Stimulated activated CD8-positive, alpha-beta memory T cell treated with anti-CD3 and anti-CD28 coated beads, Interleukin-4, amount 100 ng/mL, for 48 hours (primary cell): Measurements from ENCODE around the gene UGT1A7.
A peak's percentile ranks its signal among the peaks of the same experiment; 100 is the strongest.
"Not testable (repeated sequence)": the region's sequence is repeated elsewhere in the genome, so short reads cannot be mapped to it uniquely, and the experiment has no call there.

Source experiments
- DNase-seq: peaks from one replicate; pipeline ENCODE4 v3.0.0-alpha.2; 2020

Gene UGT1A7

DNA sequence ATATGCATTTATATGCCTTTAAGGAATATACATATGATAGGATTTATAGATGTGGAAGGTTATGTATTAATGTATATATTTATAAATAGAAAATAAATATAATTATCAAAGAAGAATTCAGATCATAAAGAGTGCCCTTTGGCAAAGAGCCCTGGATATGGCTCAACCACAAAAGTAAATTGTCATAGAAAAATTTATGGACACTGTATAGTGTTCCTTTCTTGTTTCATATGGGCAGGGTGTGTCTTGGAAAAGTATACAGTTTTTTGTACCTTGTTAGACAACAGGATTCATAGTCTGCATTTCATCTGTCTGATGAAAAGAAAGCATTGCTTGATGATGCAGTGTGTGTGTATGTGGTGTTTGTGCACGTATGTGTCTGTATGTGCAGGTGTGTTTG lies 2.9 kb downstream of the UGT1A7 start:
- no peak for DNase-seq

DNA sequence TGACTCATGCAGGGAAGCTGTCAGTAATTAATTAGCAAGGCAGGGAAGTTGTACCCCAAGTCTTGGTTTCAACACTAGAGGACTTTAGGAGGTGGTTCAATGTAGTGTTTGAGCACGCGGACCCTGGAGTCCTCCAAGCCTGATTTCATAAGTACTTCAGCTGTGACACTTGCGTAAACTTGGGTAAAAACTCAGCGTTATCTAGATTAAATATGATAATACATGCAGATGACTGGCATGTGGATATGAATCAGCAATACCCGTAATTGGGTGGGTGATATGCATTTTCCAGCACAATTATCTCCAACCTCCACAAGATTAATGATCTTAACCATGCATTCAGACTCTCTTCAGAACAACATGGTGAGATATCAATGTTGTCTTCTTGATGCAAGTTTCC lies 5.2 kb downstream of the UGT1A7 start:
- DNase-seq, result no peak

DNA sequence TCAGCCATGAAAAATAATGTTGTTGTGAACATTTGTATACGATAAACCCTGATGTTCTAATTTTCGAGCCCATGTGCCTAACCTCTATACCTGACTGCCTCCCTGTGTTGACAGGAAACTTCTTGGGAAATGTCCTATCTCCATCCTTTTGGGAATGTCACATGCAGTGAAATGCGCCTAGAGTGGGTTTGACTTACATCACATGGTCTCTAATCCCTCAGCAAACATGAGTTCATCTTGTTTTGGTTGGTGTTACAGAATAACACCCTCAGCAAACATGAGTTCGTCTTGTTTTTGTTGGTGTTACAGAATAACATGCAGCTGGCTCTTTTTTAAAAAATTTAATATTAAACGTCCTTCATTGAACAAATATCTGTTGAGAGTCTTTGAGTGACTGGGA lies 6.6 kb downstream of the UGT1A7 start:
- DNase-seq, result no peak

DNA sequence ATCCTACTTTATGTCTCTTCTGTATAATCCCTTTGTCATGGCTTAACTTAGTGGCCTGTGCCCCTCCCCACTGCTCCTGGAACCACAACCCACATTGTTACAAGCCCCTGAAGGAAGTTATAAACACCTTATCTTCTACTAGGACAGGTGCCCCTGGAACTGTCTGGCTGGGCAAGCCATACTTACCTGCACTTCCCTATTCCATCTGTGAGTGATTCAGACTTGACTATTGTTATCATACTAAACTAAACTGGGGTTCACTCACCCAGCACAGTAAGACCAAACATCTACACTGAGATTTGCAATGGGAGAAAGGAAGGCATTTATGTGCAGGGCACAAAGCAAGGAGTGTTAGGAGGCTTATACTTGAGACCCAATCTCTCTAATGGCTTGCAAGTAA lies 7.3 kb downstream of the UGT1A7 start:
- DNase-seq, result no peak

DNA sequence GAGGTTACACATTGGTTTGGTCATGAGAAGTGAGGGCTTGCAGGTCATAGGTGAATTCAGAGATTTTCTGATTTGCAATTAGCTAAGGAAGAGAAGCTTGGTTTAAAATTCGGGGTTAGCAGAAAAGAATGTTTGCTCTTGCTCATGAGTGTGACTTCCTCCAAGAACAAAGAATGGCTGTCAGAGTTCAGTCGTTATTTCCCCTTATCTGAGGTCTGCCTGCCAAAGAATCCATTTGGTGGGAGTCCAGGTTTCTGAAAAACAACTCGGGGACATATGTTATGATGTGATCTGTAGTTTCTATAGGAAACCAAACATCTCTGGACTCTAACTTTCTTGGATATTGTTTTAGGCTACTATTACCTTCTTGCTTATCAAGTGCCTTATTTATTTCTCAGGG lies 7.8 kb downstream of the UGT1A7 start:
- DNase-seq, result no peak

DNA sequence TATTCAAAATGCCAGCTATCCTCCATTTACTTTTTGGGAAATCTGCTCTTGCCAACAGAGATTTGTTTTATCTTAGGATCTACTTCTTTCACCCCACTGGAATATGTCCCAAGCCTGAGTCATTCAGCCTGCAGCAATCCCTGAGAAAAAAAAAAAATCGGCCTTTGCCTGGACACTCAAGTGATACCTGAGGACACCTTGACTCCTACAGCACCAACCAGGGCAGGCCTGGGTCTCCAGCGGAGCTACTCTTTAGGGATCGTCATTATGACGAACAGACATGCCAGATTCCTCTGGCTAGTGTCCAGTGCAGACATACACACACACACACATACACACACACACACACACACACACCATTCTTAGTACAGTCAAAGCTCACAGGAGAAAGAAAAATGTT lies 8.7 kb downstream of the UGT1A7 start:
- no peak for DNase-seq

DNA sequence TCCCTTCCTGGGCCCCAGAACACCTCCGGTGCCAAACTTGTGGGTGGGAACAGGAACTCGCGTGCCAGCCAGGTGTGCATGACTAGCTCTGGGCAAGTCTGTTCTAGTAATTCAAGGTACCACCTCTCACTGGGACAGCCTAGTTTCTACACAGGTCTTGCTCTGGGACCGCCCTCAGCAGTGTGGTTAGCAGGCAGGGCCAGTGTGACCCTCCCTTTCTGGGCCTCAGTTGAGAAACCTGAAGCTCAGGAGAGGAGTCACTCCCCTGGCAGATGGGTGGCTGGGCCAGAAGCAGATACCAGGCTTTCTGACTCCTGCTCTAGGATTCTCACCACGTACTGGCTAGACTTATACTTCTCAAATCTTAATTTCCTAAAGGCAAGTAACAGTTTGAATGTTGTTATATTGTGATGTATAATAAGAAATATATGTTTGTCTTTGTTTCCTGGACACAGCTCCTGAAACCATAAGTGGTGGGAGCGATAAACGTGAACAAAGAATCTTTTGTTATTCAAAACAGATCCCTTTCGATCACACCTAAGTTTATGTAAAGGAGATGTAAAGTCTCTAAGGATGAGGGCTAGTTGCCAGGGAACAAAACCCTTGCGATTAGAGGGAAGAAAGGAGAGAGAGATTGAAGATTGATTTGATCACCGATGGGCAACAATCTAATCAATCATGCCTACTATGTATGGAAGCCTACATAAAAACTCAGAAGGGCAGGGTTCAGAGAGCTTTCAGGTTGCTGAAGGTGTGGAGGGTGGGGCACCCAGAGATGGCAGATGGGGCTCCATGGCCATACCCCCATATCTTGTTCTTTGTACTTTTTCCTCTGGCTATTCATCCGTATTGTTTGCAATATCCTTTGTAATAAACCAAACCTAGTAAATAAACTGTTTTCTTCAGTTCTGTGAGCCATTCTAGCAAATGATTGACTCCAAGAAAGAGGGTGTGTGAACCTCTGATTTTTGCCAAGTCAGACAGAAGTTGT lies 10.0 kb downstream of the UGT1A7 start:
- no peak for DNase-seq

DNA sequence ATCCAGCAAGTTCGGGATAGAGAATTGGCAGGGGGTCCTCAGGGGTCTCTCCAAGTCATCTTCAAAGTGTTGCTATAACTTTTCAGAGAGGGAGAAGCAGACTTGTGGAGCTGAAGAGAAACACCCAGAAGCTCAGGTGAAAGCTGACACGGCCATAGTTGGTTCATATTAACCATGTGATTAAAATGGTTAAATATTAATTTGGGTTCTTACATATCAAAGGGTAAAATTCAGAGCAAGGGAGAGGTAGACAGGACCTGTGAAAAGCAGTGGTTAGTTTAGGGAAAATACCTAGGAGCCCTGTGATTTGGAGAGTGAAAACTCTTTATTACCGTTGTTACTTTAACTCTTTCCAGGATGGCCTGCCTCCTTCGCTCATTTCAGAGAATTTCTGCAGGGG lies 10.9 kb downstream of the UGT1A7 start, which contains the start of gene UGT1A6:
TSS of gene UGT1A6 (plus strand) at position 243 of the 400 bp plus-strand sequence. CDS start at position 358, 115 bp downstream.
- DNase-seq, result no peak

DNA sequence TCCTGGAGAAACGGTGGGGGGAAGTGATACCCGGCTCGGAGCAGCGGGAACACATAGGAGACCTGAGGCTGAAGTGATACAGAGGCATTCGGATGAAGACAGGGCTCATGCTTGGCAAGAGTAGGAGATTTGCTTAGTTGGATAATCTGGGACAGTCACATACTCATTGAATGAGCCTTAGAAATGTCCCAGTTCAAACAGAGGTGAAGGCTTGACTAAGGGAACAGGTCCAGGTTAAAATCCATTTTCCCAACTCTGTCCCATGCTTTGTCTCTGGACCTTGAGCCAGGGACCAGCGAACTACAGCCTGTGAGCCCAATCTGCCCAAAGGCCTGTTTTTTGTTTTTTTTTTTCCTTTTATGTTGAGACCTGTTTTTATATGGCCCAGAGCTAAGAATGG lies 12.3 kb downstream of the UGT1A7 start:
- no peak for DNase-seq

DNA sequence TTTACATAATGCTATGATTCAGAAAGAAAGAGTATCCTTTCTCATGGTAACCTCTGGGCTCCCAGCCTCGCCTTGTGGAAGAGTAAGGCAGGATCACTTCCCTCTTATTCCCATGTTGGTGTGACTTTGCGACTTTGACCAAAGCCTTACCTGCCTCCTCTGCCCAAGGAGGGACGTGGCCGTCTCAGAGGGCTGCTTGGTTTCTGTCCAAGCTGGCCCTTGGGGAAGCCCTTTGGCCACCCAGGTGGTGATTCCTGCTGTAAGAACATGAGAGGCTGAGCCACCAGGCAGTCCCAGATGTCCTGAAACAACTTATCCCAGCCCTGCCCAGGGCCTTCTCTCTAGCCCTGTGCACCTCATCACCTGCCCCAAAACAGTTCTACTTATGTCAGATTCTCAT lies 17.0 kb downstream of the UGT1A7 start:
- no peak for DNase-seq

DNA sequence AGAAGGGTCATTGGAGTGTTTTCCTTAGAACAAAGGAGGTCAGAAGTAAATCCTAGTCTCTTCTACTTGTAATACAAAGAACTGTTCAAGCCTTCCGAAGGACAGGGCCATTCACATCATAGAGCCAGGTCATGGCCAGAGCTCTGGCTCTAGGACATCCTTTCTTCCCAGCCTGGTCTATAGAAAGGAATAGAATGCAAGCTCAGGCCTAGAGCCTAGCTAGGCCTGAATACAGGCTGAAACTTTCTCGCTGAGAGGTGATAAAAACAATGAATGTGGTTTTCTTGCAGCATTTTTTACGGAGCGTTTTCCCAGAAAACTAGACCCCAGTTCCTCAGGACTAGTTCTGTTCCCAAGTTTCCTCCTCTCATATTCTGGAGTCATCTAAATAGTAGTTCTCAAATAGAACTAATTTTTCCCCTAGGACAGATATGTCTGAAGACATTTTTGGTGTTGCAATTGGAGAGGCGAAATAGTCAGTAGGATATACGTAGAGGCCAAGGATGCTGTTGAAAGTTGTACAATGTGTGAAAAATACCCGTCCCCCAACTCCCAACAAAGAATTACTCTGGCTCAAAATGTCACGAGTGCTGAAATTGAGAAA lies 17.8 kb downstream of the UGT1A7 start:
- no peak for DNase-seq

DNA sequence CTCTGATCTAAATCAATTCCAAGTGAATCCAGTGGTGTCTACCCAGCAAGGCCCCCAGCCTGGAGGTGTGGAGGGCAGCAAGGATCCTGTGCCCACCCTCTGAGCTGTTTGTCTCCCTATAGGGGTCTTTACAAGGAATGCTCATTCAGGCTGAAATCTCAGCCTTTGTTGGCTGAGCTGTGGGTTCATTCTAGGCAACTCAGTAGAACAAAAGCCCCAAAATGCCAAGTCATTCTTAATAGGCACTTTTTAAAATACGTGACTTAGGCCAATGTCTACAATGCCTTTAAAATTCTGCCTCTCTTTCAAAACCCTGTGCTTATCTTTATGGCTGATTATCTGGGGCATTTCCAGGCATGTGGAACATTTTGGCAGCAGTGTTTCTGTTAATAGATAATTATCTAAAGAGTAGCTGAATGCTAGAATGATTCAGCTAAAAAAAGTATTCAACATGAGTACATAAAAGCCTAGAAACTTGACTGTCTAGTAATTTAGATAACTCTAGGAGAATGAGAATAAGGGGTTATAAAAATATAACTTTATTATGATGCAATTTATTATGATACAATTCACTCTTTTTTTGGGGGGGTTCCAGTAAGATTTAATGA lies 18.4 kb downstream of the UGT1A7 start:
- no peak for DNase-seq

DNA sequence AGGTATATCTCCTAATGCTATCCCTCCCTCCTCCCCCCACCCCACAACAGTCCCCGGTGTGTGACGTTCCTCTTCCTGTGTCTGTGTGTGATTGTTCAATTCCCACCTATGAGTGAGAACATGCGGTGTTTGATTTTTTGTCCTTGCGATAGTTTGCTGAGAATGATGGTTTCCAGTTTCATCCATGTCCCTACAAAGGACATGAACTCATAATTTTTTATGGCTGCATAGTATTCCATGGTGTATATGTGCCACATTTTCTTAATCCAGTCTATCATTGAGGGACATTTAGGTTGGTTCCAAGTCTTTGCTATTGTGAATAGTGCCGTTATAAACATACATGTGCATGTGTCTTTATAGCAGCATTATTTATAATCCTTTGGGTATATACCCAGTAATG lies 19.1 kb downstream of the UGT1A7 start:
- DNase-seq, result not testable (repeated sequence)

DNA sequence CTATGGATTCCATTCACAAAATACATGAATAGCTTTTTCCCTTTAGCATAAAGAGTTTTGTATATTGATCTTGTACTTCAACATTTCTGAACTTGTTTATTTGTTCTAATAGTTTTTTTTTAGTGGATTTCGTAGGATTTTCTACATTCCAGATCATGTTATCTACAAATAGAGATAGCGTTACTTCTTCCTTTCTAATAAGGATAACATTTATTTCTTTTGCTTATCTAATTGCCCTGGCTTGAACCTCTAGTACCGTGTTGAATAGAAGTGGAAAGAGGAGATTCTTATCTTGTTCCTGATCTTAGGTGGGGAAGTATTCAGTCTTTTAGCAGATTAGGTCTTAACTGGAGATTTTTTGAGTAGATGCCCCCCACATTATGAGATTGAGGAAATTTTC lies 20.5 kb downstream of the UGT1A7 start:
- no peak for DNase-seq

DNA sequence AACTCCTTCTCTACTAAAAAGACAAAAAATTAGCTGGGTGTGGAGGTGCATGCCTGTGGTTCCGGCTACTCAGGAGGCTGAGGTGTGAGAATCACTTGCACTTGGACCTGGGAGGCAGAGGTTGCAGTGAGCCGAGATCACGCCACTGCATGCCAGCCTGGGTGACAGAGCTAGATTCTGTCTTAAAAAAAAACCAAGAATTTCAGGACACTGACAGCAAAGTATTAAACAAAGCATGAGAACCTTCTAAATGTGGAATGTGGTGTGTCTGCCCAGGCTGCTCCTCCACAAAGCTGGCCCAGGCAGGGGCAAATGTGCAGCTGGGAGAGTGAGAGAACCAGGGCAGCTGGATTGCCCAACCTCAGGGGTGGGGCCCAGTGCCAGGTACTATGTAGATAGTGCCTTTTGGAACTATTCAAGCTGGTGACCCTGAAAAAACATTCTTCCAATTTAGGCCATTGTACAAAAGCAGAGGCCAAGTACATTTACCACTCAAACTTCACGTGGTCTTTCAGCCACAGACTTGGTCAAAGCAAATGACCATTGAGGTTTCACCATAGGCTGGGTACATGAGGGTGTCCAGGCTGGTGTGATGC lies 24.3 kb downstream of the UGT1A7 start:
- DNase-seq, result no peak

DNA sequence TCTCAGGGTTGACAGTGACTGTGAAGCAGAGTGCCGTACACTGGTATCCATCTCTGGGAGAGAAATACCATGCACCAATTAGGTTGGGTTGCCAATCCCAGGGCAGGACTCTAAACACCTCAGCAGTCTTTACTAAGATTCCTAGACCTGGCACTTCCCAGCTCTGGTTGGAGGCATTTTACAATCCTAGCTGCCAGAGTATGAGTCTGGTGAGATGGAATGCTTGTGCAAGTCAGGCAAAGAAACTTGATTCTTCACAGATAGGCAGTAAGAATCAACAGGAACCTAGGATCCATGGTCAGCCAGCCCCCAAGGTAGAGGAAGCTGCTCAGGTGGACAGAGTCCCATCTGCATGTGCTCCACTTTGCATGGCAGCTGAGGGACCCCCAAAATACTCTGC lies 25.0 kb downstream of the UGT1A7 start:
- DNase-seq, result no peak

DNA sequence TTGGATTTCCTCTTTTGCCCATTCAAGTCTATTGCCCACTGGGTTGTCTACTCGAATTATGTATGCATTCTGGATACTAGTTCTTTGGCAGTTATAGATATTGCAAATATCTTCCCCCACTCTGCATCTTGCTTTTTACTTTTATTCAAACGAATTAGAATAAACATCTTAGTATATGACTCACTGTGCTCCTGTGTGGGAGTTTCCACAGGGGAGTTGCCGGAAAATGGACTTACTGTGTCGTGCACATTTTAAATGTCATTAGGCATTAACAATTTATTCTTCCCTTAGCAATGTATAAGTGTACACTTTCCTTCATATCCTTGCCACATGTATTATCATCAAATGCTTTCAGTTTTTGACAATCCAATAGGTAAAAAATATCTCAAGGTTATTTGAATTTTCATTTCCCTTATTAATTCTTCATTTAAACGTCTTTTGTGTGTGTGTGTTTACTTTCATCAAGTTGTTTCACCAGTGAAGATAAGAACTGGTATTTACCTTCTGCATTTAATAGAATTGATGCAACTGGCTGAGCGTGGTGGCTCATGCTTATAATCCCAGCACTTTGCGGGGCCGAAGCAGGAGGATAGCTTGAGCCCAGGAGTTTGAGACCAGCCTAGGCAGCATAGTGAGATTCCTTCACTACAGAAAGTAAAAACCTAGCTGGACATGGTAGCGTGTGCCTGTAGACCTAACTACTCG lies 26.4 kb downstream of the UGT1A7 start:
- no peak for DNase-seq

DNA sequence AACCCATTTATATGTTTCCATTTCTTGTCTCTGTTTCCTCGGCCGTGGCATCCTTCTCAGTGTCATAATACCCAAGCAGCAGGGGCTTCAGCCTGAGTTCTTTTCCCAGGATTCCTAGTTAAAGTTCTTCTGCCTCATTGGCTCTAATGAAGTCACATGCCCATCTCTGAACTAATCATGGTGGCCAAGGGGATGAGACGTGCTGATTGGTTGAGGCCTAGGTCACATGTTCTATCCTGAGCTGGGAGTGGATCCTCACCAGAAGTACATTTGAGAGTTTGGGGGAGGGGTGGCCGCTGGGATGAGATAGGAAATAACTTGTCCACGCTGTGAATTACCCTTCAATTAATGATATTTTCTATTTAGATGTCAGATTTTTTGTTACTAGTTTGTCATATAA lies 27.2 kb downstream of the UGT1A7 start:
- DNase-seq, result no peak

DNA sequence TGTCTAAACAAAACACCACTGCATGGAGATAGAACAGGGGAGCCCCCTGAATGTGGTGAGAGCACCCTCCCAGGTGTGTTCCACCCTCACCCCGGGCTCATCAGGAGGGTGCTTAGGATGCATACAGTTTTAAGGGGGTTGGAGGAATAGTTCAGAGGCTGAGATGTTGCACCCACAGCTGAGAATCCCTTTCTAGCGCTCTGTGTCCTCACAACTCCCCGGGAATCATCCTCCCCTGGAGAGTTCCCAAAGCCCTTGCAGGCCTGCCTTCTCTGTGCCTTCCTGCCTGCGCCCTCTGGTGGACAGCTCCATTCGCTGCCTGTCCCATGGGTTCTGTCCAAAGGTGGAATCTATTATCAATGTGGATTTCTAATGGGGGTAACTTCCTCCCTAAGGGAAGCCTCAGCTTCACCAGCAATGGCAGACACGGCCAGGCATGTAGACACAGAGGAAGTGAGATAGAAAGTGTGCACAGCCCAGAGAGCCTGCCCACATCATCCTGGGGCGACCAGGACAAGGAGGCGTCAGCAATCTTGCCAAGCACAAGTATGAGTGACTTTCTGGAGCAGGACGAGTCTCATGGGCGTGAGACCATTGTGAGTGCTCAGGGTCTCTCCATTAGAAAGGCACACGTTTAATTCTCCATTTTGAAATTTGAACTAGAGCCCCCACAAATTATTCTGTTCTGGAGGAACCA lies 29.8 kb downstream of the UGT1A7 start:
- peak; percentile 87 for DNase-seq

DNA sequence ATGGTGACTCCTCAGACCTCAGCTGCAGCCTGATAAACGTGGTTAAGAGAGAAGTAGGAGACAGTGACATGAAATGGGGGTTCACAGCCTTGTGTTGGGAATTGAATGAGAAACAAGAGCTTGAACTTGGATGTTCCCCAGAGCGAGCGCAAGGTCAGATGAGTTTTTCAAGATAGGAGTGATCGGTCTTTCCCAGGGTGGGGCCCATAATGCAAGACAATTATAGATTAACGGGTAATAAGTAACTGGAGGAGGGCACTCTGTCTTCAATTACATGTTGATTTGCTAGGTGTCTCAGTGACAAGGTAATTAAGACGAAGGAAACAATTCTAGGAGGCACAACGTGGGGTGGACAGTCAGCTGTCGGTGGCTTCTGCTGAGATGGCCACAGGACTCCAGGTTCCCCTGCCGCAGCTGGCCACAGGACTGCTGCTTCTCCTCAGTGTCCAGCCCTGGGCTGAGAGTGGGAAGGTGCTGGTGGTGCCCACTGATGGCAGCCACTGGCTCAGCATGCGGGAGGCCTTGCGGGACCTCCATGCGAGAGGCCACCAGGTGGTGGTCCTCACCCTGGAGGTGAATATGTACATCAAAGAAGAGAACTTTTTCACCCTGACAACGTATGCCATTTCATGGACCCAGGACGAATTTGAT lies 31.0 kb downstream of the UGT1A7 start, which contains the start of gene UGT1A5:
TSS of gene UGT1A5 (plus strand) at position 297 of the 651 bp plus-strand sequence. CDS start at position 382, 85 bp downstream.
- no peak for DNase-seq

DNA sequence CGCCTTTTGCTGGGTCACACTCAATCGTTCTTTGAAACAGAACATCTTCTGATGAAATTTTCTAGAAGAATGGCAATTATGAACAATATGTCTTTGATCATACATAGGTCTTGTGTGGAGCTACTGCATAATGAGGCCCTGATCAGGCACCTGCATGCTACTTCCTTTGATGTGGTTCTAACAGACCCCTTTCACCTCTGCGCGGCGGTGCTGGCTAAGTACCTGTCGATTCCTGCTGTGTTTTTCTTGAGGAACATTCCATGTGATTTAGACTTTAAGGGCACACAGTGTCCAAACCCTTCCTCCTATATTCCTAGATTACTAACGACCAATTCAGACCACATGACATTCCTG lies 31.5 kb downstream of the UGT1A7 start:
- DNase-seq, result no peak

DNA sequence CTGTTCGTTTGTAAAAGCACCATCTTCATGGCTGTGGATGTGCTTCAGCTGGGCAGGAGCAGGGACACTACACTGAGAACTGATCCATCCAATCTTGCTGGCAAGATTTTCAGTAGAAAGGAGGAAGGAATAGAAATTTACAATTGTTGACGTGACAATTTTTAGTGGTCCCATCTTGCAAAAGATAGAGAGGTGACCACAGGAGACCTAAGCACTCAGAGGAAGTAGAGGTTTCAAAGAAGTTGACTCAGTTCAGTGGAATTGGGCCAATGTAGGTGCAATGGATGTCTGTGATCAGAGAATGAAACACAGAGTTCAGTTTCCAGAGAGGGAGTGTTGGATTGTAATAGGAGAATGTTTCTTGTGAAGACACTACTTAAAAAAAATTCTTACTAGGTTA lies 32.4 kb downstream of the UGT1A7 start:
- no peak for DNase-seq
